GM19035 (cell line): ENCODE results near the gene AKAP13.
"Not testable (repeated sequence)": the region's sequence is repeated elsewhere in the genome, so short reads cannot be mapped to it uniquely, and the experiment has no call there.

Experiments used
- ATAC-seq: cut with Tn5 transposase; IDR thresholded peaks from one replicate; pipeline ENCODE4 v1.9.1; 2021; ENCODE audit not compliant: unreplicated experiment

AKAP13 gene

DNA sequence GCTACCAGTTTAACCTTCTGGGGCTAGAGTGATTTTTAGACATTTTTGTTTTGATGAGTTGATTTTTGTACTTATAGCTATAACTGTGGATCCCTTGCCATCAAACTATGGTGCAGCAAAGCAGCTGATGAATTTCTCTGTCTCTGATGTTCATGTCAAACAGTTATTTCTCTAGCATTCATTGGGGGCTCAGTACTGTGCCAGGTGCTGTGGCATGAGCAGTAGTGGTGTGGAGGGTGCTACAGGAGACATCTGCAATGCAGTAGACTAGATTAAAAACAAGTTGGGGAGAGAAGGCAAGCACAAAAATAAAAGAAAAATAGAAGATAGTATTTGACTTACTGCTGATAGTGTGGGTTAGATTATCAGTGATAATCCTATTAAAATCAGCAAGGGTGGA lies 95.3 kb downstream of the AKAP13 start:
- ATAC-seq = no peak

DNA sequence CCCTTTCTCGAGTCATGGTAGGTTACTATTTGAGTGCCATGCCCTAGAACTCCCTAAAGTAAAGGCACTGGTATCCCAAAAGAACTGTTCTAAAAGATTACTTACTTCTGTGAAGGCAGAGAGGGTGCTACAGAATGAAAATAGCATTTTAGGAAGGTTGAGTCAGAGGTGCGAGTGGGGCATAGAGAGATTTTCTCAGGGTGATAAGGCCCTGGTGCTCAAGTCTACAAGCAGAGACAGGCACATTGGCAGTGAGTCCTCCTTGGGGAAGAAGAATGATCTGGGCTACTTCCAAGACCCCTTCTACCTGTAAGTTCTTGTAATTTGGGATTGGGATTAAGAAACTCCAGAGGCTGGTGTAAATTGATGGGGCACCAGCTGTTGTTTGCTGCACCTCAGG lies 96.7 kb downstream of the AKAP13 start:
- no peak for ATAC-seq

DNA sequence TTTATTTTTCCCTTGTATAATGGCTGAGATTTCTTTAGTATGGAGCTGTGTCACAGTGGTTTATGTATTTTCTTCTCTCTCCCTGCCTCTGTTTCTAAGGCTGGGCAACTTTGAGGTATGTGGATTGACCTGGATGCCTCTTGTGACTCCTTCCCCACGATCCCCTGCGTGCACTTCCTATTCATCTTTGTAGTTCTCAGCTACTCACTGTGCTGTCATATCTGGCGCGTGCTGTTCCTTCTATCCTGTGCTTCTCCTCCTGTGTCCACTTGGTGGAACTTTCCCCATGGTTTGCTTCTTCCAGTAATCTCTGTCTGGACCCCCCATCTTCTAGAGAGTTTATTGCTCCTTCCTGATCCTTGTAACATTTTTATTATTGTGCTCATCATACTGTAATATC lies 97.3 kb downstream of the AKAP13 start:
- no peak for ATAC-seq

DNA sequence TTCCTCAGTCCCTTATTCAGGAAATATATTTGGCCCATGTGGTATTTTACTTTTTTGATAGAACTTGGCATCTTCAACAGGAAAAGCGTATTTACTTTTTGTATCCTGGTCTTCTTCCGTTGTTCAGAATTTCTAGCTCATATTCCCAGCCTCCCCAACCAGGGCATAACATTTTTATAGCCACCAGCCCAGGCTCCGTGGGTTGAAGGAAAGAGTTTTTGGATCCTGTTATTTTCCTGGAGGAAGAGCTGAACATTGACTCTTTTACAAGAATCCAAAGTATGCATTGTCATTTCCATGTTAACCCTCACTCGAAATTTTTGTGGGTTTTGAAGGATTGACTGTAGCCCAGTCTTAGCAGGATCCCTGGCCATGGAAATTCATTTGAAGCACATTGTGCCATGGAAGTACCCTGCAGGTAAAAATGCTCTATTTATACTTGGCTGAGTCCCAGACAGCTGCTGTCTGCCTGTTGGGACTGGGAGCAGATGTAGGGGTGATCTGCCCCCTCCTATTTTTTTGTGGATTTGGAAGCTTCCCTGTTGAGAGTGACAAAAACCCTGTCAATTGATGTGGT lies 98.8 kb downstream of the AKAP13 start:
- ATAC-seq = no peak

DNA sequence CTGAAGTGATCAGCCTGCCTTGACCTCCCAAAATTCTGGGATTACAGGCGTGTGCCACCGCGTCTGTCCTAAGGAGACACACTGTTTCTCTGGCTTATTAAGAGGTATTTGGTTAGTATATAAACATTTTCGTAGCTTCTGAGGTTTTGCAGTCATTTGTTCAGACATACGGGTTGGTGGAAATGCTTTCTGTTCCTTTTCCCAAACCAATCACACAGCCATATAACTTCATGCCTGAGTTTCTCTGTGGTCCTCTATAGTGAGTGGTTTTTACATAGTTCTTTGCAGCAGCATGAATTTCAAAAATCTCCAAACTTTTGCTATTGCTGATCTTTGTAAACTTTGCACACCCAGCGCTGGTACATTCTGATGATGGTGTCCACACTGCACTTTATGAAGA lies 100.5 kb downstream of the AKAP13 start:
- no peak for ATAC-seq

DNA sequence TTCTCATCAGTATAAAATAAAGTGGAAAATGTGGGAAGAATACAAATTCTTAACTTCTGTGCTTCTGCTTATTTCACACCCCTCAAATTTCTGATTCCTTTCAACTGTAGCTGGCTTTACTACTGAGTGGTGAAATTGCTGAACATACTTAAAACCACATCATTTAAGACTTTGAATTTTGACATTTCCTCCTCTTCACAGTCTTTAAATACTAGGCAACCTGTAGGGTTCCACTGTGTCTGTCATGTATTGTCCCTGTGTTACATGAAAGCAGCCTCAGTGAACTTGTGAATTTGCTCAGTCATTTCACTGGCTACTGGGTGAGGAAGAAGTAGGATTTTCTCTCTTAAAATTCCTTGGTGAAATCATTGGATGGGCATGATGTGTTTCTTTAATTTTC lies 101.1 kb downstream of the AKAP13 start:
- not testable (repeated sequence) for ATAC-seq

DNA sequence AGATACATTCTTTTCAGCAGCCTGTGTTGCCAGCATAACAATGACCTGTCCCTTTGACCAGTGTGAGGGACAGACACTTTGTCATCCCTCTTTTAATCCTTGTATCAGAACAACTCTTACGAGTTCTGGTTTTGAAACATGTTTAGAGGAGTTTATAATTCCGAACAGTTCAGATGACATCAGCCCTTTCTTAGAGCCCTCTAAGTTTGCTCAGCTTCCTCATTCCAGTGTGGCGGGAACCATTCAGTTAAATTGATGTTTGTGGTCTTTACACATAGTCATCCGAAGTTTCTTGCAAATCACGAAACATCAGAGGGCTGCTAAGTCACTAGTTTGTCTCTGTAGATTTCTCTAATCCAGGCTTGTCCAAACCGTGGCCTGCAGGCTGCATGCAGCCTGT lies 102.5 kb downstream of the AKAP13 start:
- ATAC-seq = no peak

DNA sequence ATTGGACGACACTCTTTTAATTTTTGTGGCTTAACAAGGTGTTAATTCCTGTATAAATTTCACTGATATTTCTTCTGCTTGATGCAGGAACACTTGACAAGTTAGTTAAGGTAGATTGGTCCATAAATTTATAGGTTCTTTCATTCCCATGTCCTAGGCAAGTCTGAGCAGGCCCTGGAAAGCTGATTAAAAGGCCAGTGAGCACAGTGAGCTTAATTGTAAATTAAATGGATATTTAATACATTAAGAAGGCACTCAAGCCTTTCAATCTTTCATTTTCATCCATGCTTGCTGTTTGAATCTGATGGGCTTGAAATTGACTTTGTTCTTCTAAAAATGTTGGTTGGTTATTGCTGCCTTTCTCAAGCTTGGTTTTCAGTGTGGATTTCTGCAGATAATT lies 103.6 kb downstream of the AKAP13 start:
- ATAC-seq = not testable (repeated sequence)

DNA sequence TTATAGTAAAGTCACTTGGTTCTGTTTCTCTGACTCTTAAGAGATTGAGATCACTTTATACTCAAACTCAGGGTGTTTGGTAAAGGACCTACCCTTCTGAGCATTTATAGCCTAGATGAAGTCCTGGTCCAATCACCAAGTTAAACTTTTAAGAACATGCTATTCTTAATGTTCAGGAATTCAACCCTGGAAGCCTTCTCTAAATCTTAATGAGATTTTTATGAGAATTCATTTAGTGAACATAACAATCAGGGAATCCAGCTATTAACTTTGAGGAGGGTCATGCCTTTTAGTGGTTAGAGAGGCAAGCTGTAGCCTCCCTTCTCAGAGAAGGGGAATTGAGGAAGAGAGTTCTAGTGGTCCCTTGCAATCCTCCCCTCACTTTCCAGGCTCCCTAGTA lies 104.5 kb downstream of the AKAP13 start:
- not testable (repeated sequence) for ATAC-seq

DNA sequence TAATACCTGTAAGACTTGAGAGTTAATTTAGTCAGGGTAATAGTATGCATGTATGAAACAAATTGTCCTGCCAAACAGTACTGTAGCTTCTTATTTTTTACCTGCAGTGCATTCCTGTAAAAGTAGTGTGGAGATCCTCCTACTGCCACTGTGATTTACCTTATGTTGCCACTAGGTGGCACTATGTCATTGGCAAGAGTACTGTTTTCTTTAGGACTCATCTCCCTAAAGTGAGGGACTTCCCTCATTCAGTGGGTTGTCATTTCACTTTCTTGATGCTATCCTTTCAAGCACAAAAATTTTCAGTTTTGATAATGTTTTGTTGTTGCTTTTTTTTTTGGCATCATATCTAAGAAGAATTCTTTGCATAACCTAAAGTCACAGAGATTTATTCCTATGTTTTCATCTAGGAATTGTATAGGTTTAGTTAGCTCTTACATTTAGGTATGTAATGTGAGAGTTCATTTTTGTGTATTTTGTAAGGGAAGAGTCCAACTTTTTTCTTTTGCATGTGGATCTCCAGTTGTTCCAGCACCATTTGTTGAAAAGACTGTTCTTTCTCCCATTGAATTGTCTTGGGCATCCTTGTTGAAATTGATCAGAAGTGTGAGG lies 105.7 kb downstream of the AKAP13 start:
- ATAC-seq = peak; percentile 61

DNA sequence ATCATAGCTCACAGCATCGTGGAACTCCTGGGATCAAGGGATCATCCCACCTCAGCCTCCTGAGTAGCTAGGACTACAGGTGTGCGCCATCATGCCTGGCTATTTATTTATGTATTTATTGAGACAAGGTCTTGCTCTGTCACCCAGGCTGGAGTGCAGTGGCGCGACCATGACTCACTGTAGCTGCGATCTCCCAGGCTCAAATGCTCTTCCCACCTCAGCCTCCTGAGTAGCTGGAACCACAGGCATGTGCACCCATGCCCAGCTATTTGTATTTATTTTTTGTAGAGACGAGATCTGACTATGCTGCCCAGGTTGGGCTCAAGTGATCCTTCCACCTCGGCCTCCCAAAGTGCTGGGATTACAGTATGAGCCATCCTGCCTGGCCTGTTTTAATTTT lies 107.4 kb downstream of the AKAP13 start:
- ATAC-seq = not testable (repeated sequence)

DNA sequence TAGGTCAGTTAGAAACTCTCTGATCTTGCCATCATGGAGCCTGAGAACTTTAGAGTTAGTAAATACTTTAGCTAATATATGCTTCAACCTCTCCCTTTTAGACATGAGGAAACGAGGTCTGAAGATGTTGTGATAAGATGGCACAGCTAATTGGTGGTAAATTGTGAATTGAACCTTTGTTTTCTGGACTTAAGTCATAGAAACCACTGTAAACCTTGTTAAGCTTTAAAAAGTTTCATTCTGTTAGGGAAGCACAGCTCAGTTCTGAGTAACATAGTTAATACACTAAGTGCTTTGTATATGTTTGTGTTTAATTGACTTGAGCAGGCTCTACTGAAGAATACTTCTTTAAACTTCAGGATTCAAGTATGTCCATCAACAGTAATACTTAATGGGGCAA lies 108.6 kb downstream of the AKAP13 start:
- ATAC-seq = no peak

DNA sequence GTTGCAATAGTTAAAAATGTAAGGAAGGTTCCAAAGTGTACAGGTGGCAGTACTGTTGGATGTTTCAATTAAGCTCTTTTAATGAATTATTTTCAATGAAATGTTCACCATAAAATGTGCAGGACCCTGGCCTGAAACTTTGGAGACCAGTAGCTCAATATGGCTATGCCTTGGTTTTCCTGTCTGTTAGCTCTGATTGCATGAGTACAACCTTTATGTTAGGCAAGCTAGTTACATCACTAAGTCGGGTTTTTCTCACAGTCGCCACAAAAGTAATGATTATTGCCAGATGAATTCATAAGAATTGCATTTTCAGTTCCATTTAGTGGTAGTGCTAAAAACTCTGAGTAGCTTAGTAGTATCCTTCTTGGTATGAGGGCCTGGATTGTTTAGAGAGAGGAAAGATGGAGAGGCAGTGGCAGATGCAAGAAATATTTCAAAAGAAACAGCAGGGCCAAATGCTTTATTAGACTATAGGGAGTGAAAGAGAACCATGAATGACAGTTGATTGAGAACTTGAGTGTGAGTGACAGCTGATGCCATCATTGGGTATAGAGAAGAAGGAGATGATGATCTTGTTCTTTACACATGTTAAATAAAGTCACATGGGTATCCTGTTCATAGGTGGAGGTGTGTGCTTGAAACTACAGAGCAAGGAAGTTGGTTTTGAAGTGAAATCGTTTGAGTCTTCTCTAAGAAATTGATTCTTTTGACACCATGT lies 109.5 kb downstream of the AKAP13 start:
- ATAC-seq = no peak

DNA sequence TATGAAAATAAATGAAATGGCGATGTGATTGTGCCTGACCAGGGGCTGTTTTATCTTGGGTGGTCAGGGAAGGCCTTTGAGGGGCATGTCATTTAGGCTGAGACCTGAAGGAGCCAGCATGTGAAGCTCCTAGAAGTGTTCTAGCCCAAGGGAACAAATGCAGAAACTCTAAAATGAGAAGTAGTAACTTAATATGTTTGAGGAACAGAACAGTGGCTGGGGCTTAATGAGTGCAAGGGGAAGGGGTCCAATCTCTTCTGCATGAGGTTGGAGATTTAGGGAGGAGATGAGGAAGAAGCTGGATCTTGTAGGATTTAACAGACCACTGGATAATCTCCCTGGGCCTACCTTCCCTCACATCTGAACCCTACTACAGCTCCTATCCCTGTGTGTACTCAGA lies 110.5 kb downstream of the AKAP13 start:
- no peak for ATAC-seq

DNA sequence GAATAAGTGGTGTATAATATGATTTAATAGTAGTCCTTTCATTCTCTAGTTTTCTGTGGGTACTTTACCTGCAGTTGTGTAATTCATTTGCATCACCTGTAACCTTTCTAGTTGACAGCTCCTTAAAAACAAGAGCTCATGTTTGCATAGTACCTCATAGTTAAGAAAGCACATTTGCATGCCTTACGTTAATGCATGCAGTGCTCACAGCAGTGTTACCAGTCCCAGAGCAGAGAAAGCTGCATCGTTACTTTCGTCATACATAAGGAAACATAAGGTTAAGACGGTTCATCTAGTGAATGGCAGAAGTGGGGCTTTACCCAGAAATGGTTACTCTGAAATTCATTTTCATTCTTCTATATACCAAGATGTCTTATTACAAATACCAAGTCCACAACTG lies 111.3 kb downstream of the AKAP13 start:
- no peak for ATAC-seq

DNA sequence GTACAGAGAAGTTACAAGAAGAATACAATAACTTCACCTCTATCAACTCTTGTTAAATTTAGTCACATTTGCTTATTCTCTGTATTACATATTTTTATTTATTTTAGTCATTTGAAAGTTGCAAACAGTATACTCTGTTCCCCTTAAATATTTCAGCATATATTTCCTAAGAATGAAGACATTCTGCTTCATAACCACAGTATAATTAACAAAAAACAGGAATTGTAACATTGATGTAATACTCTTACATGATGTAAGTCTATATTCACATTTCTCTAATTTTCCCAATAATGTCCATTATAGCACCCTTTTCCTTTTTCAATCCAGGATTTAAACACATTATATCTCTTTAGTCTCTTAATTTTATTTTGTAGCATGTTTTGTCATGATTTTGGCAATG lies 112.0 kb downstream of the AKAP13 start:
- no peak for ATAC-seq

DNA sequence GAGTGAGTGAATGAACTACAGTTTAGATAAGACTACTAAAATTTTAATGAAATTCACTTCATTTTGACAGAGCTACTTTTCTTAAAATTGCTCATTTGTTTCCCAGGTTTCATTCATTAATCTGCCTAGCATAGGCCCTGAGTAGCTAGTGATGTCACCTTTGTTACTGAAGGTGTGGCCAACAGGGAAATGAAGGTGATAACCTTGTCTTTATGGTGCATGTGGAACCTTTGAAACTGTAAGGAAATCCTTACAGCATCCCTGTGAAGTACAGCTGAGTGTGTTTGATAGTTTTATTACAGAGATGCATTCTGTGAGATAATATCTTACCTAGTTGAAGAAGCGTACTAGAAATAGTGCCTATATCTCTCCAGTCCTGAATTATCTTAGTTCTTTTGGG lies 112.9 kb downstream of the AKAP13 start:
- ATAC-seq = no peak

DNA sequence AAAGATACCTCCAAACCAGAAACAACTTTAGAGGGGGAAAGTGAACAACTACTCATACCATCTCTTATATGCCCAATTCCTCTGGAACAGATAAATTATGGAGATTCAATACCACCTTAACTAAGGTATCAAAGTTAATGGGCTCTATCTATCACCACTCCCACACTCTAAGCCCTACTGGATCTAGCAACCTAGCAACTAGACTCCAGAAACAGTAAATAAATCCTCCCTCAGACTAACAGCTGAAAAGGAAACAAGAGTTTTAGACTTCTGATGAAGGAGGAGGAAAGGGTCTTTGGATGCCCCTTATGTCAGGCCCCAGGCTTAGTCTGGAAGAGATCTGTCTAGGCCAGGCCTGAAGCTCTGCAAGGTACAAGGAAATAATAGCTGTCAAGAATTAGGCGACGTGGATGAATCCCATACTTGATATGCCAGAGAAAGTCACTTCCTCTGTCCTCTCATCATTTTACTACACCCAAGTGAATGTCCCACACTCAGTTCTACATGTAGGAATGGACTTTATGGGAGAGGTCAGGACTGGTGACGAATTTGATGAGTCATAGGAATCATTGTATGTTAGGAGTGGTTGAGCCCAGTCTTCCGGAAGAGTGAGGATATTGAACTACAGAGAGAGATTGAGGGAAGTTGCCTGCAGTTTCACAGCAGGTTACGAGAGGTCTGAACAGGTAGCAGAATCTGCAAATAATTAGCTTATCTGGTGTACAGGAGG lies 113.8 kb downstream of the AKAP13 start:
- ATAC-seq = no peak

DNA sequence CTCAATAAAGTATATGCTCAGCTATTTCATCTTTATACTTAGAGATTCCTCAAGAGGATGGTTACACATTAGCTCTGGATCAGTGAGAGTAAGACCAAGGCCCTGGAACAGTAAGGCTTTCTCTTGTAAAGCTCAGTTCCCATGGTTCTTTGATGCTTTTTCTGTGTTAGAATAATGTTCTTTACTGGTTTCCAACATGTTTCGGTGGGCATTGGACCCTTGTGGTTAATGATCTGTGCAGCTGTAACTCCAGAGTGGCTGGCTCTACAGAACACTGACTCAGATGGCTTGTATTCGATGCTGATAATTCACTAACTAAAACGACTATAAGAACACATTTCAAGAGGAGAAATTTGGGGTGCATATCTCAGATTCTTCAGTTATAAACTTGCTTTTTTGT lies 114.7 kb downstream of the AKAP13 start:
- no peak for ATAC-seq

DNA sequence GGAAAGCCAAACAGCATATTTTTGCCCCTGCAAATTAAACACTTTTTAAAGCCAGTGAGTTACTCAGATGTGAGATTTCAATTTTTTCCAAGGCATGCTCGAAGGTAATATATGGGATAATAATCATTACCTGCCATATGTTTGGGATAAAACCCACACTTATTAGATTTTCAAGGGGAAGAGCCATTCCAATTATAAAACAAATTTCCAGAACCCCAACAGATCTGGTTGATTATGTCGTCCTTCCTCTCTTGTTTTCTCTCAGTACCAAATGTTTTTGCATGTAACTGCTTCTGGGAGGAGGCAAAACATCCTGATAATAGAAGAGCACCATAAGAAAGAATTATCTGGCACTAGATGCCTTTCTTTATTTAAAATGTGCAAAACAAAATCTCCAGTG lies 115.1 kb downstream of the AKAP13 start:
- no peak for ATAC-seq

DNA sequence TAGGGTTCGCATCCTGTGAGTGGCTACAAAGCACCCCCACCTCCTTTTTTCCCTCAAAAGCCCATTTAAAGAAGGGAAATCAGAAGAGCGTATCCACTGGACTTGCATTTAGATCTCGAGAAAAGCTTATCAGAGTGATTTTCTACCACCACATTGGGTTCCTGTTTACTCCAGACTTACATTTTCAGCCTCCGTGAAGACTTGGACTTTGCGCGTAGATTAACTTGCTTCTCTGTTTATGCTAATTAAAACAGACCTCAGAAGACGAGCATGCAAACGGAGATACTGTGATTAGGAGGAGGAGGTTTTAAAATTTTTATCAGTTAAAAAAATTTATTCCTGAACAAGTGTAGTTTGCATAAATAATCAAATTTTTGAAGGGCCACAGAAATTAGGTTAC lies 115.7 kb downstream of the AKAP13 start:
- no peak for ATAC-seq
